Right lobe of liver (tissue), 6 donors: ENCODE data around the gene IL22RA1. TPM values are rescaled to one million over a fixed set of nuclear protein-coding genes. Genes with fewer than 3 reads are reported as not detected.

Experiments
- ATAC-seq, 4 donors: fragments of 200-7000 bp; cut with Tn5 transposase; one replicate each; pipeline ENCODE4 v1.9.1; 2020; ENCODE audit warnings: mild to moderate bottlenecking in 4 of 4, moderate library complexity in 4 of 4
- DNase-seq, 3 donors: peaks; one replicate each; pipeline ENCODE4 v3.0.0-alpha.2; 2020
- H3K27ac ChIP-seq, 3 donors: fragments of 200-600 bp; one replicate each; pipeline ENCODE4 v1.8.0; 2022
- H3K27me3 ChIP-seq, 2 donors: fragments of 200-600 bp; one replicate each; pipeline ENCODE4 v1.8.0; 2022
- H3K36me3 ChIP-seq, 4 donors: fragments of 200-600 bp; sonication (generic) in 1 of 4; one replicate each; pipeline versions ENCODE4 v1.5.1 to v1.8.0; 2017 to 2022; ENCODE audit warnings: control low read depth in 1 of 4
- H3K4me1 ChIP-seq, 4 donors: fragments of 200-600 bp; sonication (generic) in 1 of 4; one replicate each; pipeline versions ENCODE4 v1.5.1 to v1.8.0; 2017 to 2022; ENCODE audit warnings: control low read depth in 1 of 4
- H3K4me3 ChIP-seq, 3 donors: fragments of 200-600 bp; one replicate each; pipeline ENCODE4 v1.8.0; 2022
- H3K9me3 ChIP-seq, 4 donors: fragments of 200-600 bp; sonication (generic) in 1 of 4; one replicate each; pipeline versions ENCODE4 v1.5.1 to v1.8.0; 2017 to 2022; ENCODE audit warnings: control low read depth in 1 of 4
- CTCF ChIP-seq, 4 donors: fragments of 200-600 bp in 3 of 4; fragments of 450-650 bp in 1 of 4; IDR thresholded peaks; one replicate each; pipeline versions ENCODE4 v1.5.1 to v1.8.0; 2016 to 2022; ENCODE audit warnings: antibody characterized with exemption in 4 of 4, mild to moderate bottlenecking in 2 of 4
- POLR2A ChIP-seq: fragments of 450-650 bp; IDR thresholded peaks from one replicate; pipeline ENCODE4 v1.6.1; 2017; ENCODE audit warnings: antibody characterized with exemption, mild to moderate bottlenecking
- WGBS: methylation state at CpG from one replicate; pipeline ENCODE4 v1.1.6; 2018; ENCODE audit warnings: low coverage, low lambda C conversion rate; ENCODE audit not compliant: insufficient coverage; ENCODE audit errors: missing lambda C conversion rate; 5-methylcytosine and 5-hydroxymethylcytosine counted together
- intact Hi-C, 2 donors: fragments of 100-400 bp; cut with DNase I; formaldehyde crosslinking; loops; one replicate each; pipeline versions ENCODE4 v1.11.2 to v1.14.1; 2022
- total RNA-seq, 6 experiments: library from RNA; depleted of rRNA in 2 of 6; stranded (reverse); fragments of >200 nt in 2 of 6; fragmentation: NEBNext Ultra II Directional in 3 of 6; extraction: Animal tissue kit (Norgen Biotek cat#: 25700) in 3 of 6; gene quantifications; one replicate each; pipeline versions ENCODE4 v1.1.0 to v1.2.4, GENCODE V29; 2016 to 2023
- donor health status: DM: no; HTN: yes; CAD: no.
- donor health status: DM: no; HTN: no; CAD: no.
- donor health status: DM: no; HTN: no; CAD: no.
- donor health status: DM: no; HTN: yes; CAD: no.
- donor health status: DM: no; HTN: yes; CAD: no.

Gene IL22RA1
- total RNA-seq, 6 experiments from 2014 or later, result 1.8 to 4.5 (median 2.8) TPM

- H3K9me3 ChIP-seq, result no peaks in the 10 kb centered on the region
- intact Hi-C loops, result no loop called here
- no peak overlapping the region for H3K4me3 ChIP-seq
- ATAC-seq (no peak), DNase-seq (peak in 1 of 3 donors; percentile 3)
- no peaks in the 10 kb centered on the region for H3K27me3 ChIP-seq
- no peak overlapping the region for H3K27ac ChIP-seq
- no peaks in the 10 kb centered on the region for H3K36me3 ChIP-seq
- H3K4me1 ChIP-seq, result no peaks in the 10 kb centered on the region
- no peak for TF ChIP-seq POLR2A
- 86% methylated on average over 3 of the region's 3 CpGs for WGBS
Measured at GRCh38 chr1:24134376-24134775, 8.6 kb downstream of the IL22RA1 start.

GRCh38 chr1:24133819-24134218, 9.1 kb downstream of the IL22RA1 start:
- intact Hi-C loops, result no loop called here
- no peak for DNase-seq
- Histone ChIP-seq H3K36me3 (no peaks in the 10 kb centered on the region), H3K27ac (no peak overlapping the region), H3K4me3 (no peak overlapping the region), H3K4me1 (no peaks in the 10 kb centered on the region), H3K9me3 (no peaks in the 10 kb centered on the region), H3K27me3 (no peaks in the 10 kb centered on the region)
- ATAC-seq, result no peak
- WGBS, result 65% methylated on average over 1 of the region's 1 CpG
- TF ChIP-seq POLR2A, result no peak
- no peak for TF ChIP-seq CTCF (IDR thresholded peaks at IDR 0.05)

GRCh38 chr1:24130385-24130784, 12.6 kb downstream of the IL22RA1 start:
- Histone ChIP-seq H3K36me3 (no peaks in the 10 kb centered on the region), H3K27ac (no peak overlapping the region), H3K4me1 (peaks cover 0 to 26% (median 5%) of the 10 kb centered on the region in 4 donors), H3K9me3 (no peaks in the 10 kb centered on the region), H3K4me3 (no peak overlapping the region), H3K27me3 (no peaks in the 10 kb centered on the region)
- intact Hi-C loops, result no loop called here
- 74% methylated on average over 3 of the region's 3 CpGs for WGBS
- DNase-seq (no peak), ATAC-seq (no peak)
- no peak for TF ChIP-seq CTCF (IDR thresholded peaks at IDR 0.05)
- no peak for TF ChIP-seq POLR2A

- WGBS, result 51% methylated on average over 5 of the region's 7 CpGs
- Histone ChIP-seq H3K9me3 (no peaks in the 10 kb centered on the region), H3K27me3 (no peaks in the 10 kb centered on the region), H3K4me3 (no peak overlapping the region), H3K27ac (no peak overlapping the region), H3K4me1 (peaks cover 0 to 26% (median 5%) of the 10 kb centered on the region in 4 donors), H3K36me3 (no peaks in the 10 kb centered on the region)
- intact Hi-C loops, result no loop called here
- DNase-seq (no peak), ATAC-seq (peak; percentile 58 to 80 (median 68))
- TF ChIP-seq CTCF (IDR thresholded peaks at IDR 0.05) (no peak), POLR2A (no peak)
Measured at GRCh38 chr1:24127801-24128363, 15.1 kb downstream of the IL22RA1 start.

- DNase-seq (no peak), ATAC-seq (no peak)
- Histone ChIP-seq H3K27me3 (no peaks in the 10 kb centered on the region), H3K9me3 (no peaks in the 10 kb centered on the region), H3K36me3 (no peaks in the 10 kb centered on the region), H3K4me3 (no peak overlapping the region), H3K4me1 (peaks cover 0 to 26% (median 5%) of the 10 kb centered on the region in 4 donors), H3K27ac (no peak overlapping the region)
- intact Hi-C loops, result no loop called here
- 79% methylated on average over 3 of the region's 3 CpGs for WGBS
- TF ChIP-seq CTCF (IDR thresholded peaks at IDR 0.05) (no peak), POLR2A (no peak)
Measured at GRCh38 chr1:24127134-24127800, 15.7 kb downstream of the IL22RA1 start.
